GM15510 (cell line): ENCODE results near the gene ZPLD1.

Source experiments
- POLR2A ChIP-seq: IDR thresholded peaks from 3 replicates; pipeline ENCODE4 v1.6.1; 2011; ENCODE audit warnings: borderline replicate concordance; ENCODE audit not compliant: insufficient read length; ENCODE audit errors: extremely low read depth

Gene ZPLD1

GRCh38 chr3:102434715-102435114 is at the start of gene ZPLD1:
TSS of gene ZPLD1 (plus strand) at chr3:102435015. CDS start at chr3:102438488, 3,473 bp downstream.
- TF ChIP-seq POLR2A = no peak

- no peak for TF ChIP-seq POLR2A
Measured at GRCh38 chr3:102390171-102390864, 44.5 kb upstream of the ZPLD1 start.

- TF ChIP-seq POLR2A = no peak
Measured at GRCh38 chr3:102390916-102391315, 43.9 kb upstream of the ZPLD1 start.

- no peak for TF ChIP-seq POLR2A
Measured at GRCh38 chr3:102391491-102391890, 43.3 kb upstream of the ZPLD1 start.

- no peak for TF ChIP-seq POLR2A
Measured at GRCh38 chr3:102394517-102394916, 40.3 kb upstream of the ZPLD1 start.

GRCh38 chr3:102398176-102398575 is 36.6 kb upstream of the ZPLD1 start:
- TF ChIP-seq POLR2A = no peak

GRCh38 chr3:102398666-102399065 is 36.1 kb upstream of the ZPLD1 start:
- no peak for TF ChIP-seq POLR2A

GRCh38 chr3:102400142-102400541 is 34.7 kb upstream of the ZPLD1 start:
- no peak for TF ChIP-seq POLR2A

GRCh38 chr3:102400766-102401165 is 34.0 kb upstream of the ZPLD1 start:
- no peak for TF ChIP-seq POLR2A

- TF ChIP-seq POLR2A = no peak
Measured at GRCh38 chr3:102410616-102411015, 24.2 kb upstream of the ZPLD1 start.

GRCh38 chr3:102415553-102415952 is 19.3 kb upstream of the ZPLD1 start:
- no peak for TF ChIP-seq POLR2A

- TF ChIP-seq POLR2A = no peak
Measured at GRCh38 chr3:102419786-102420185, 15.0 kb upstream of the ZPLD1 start.

- no peak for TF ChIP-seq POLR2A
Measured at GRCh38 chr3:102441832-102442231, 7.0 kb downstream of the ZPLD1 start.

GRCh38 chr3:102443021-102443420 is 8.2 kb downstream of the ZPLD1 start:
- no peak for TF ChIP-seq POLR2A

GRCh38 chr3:102444101-102444500 is 9.3 kb downstream of the ZPLD1 start:
- no peak for TF ChIP-seq POLR2A

GRCh38 chr3:102447272-102447671 is 12.5 kb downstream of the ZPLD1 start:
- no peak for TF ChIP-seq POLR2A

- TF ChIP-seq POLR2A = no peak
Measured at GRCh38 chr3:102449341-102449740, 14.5 kb downstream of the ZPLD1 start.
